Spleen (tissue), 11 donors: ENCODE results near the gene HLCS. TPM values are rescaled to one million over a fixed set of nuclear protein-coding genes. Genes with fewer than 3 reads are reported as not detected.
A peak's percentile ranks its signal among the peaks of the same experiment; 100 is the strongest.
"Not testable (repeated sequence)": the region's sequence is repeated elsewhere in the genome, so short reads cannot be mapped to it uniquely, and the experiment has no call there.

Source experiments
- DNase-seq: peaks from one replicate; pipeline ENCODE4 v3.0.0-alpha.2; 2020
- H3K27ac ChIP-seq, 8 donors: fragments of 200-600 bp; sonication (generic) in 7 of 8; 1 replicate in 4 of 8; 2 replicates in 4 of 8; pipeline versions ENCODE4 v1.5.0 to v1.8.0; 2016 to 2021; ENCODE audit warnings: inconsistent platforms in 4 of 8, mild to moderate bottlenecking in 4 of 8, moderate library complexity in 1 of 8
- H3K27me3 ChIP-seq, 7 donors: fragments of 200-600 bp; sonication (generic) in 6 of 7; replicated peaks in 1 of 7; 1 replicate in 4 of 7; 2 replicates in 3 of 7; pipeline versions ENCODE4 v1.5.0 to v1.8.0; 2016 to 2021; ENCODE audit warnings: inconsistent platforms in 3 of 7, mild to moderate bottlenecking in 1 of 7
- H3K36me3 ChIP-seq, 6 donors: fragments of 200-600 bp; sonication (generic) in 5 of 6; 1 replicate in 4 of 6; 2 replicates in 2 of 6; pipeline versions ENCODE4 v1.5.0 to v1.8.0; 2016 to 2021; ENCODE audit warnings: inconsistent platforms in 2 of 6
- H3K4me1 ChIP-seq, 6 donors: fragments of 200-600 bp; sonication (generic) in 5 of 6; 1 replicate in 3 of 6; 2 replicates in 3 of 6; pipeline versions ENCODE4 v1.5.0 to v1.8.0; 2016 to 2021; ENCODE audit warnings: inconsistent platforms in 3 of 6
- H3K4me3 ChIP-seq, 8 donors: fragments of 200-600 bp; sonication (generic) in 7 of 8; 1 replicate in 4 of 8; 2 replicates in 4 of 8; pipeline versions ENCODE4 v1.5.0 to v1.8.0; 2016 to 2021; ENCODE audit warnings: inconsistent platforms in 4 of 8, mild to moderate bottlenecking in 4 of 8, moderate library complexity in 2 of 8
- H3K9me3 ChIP-seq, 8 donors: fragments of 200-600 bp; sonication (generic) in 7 of 8; 1 replicate in 4 of 8; 2 replicates in 4 of 8; pipeline versions ENCODE4 v1.5.0 to v1.8.0; 2016 to 2021; ENCODE audit warnings: inconsistent platforms in 4 of 8
- CTCF ChIP-seq, 11 experiments: fragments of 200-600 bp in 7 of 11; fragments of 450-650 bp in 4 of 11; sonication (generic) in 4 of 11; IDR thresholded peaks in 8 of 11; conservative IDR thresholded peaks in 3 of 11; 1 replicate in 7 of 11; 2 replicates in 4 of 11; pipeline versions ENCODE4 v1.4.0 to v1.8.0; 2016 to 2021; ENCODE audit warnings: antibody characterized with exemption in 11 of 11, inconsistent platforms in 4 of 11, mild to moderate bottlenecking in 1 of 11
- POLR2A ChIP-seq, 3 donors: fragments of 450-650 bp; IDR thresholded peaks; one replicate each; pipeline ENCODE4 v1.5.1; 2017; ENCODE audit warnings: antibody characterized with exemption in 3 of 3, mild to moderate bottlenecking in 1 of 3
- POLR2AphosphoS5 ChIP-seq, 3 donors: sonication (generic); formaldehyde crosslinking; IDR thresholded peaks; one replicate each; pipeline ENCODE4 v1.5.1; 2017; ENCODE audit warnings: antibody characterized with exemption in 3 of 3
- WGBS, 5 donors: extraction: QIAGEN DNeasy Blood & Tissue Kit in 3 of 5; methylation state at CpG; one replicate each; pipeline versions ENCODE4 v1.1.5 to v1.1.7; 2013 to 2018; 5-methylcytosine and 5-hydroxymethylcytosine counted together
- intact Hi-C: fragments of 100-400 bp; cut with DNase I; formaldehyde crosslinking; loops from one replicate; pipeline ENCODE4 v1.15.0; 2023; ENCODE audit warnings: low total_unique reads
- polyA plus RNA-seq, 3 donors: library from polyadenylated mRNA; stranded (reverse); fragments of 200-250 nt; gene quantifications; one replicate each; pipeline ENCODE4 v1.2.1, GENCODE V29; 2013
- total RNA-seq, 7 donors: library from RNA; depleted of rRNA in 3 of 7; stranded (reverse); fragments of >200 nt in 3 of 7; fragmentation: NEBNext Ultra II Directional in 4 of 7; extraction: Animal tissue kit (Norgen Biotek cat#: 25700) in 4 of 7; gene quantifications; one replicate each; pipeline versions ENCODE4 v1.1.0 to v1.2.1, GENCODE V29; 2016 to 2021
- donor health status: healthy with polysubstance abuse.
- donor health status: DM: no; HTN: no; CAD: no; lungs with moderate emphysema.
- donor health status: DM: no; HTN: no; CAD: no.
- donor health status: Bipolar disorder and iron deficiency.
- donor health status: healthy.
- donor health status: DM: no; HTN: no; CAD: no.
- donor health status: DM: yes; HTN: yes; CAD: no.

Gene HLCS
- total and polyA plus RNA-seq, 10 donors: 1.7 to 22.8 (median 16.3) TPM

DNA sequence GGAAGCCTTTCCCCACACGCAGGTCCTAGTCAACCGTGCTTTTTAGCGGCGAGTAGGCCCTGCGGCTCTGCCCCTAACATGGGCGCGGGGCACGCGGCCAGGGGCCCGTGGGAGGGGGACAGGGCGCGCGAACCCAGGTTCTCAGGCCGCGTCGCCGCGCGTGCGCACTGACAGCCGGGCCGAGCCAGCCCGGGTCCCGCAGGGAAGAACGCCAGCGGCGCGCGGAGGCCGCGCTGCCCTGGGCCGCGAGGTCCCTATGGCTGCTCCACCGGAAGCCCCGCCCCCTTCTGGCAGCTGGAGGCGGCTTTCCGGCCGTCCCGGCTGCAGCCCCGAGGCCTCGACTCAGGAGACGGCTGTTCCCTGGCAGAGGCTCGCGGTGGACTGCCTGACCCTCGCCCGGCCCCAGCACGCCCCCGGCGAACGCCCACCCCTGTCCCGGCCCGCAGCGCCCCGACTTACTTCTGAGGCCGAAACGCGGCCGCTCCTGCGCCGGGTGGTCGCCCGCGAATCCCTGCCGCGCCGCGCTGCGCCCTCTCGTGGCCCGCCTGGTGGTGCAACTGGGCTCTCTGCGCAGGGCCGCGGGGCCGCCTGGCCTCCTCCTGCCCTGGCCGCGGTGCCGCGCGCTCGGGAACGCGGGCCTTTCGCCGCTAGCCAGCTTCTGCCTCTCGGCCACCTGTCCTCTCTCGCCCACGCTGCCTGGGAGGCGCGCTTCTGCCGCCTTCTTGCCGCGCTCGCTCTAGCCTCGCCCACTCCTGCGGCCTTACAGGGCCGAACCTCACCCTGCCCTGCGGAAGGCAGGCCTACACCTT lies 23.4 kb upstream of the HLCS start:
- H3K9me3 ChIP-seq: peaks cover 0 to 5% (median 0%) of the 10 kb centered on the region in 8 donors
- intact Hi-C loops: no loop called here
- H3K4me3 ChIP-seq: peak overlapping the region; percentile 53 to 80 (median 66)

GRCh38 chr21:36989199-36989698 lies 22.8 kb upstream of the HLCS start:
- WGBS, 5 donors: 45 to 49% (median 47%) methylated on average over 22 of the region's 22 CpGs
- H3K27me3 ChIP-seq, intact Hi-C loops, DNase-seq, H3K36me3 ChIP-seq, H3K9me3 ChIP-seq: not testable (repeated sequence)
- Histone ChIP-seq H3K4me3 (peak overlapping the region; percentile 53 to 80 (median 66)), H3K27ac (peak overlapping the region; percentile 76 to 94 (median 92)), H3K4me1 (peaks cover 0 to 12% (median 4%) of the 10 kb centered on the region in 6 donors)

More for the DNA sequence above, 23.4 kb upstream of the HLCS start:
- peaks cover 0 to 12% (median 4%) of the 10 kb centered on the region in 6 donors for H3K4me1 ChIP-seq
- TF ChIP-seq POLR2AphosphoS5 (IDR thresholded peaks at IDR 0.05) (peak; percentile 63 to 83 (median 78)), CTCF (IDR thresholded peaks at IDR 0.05 in 8 of 11, conservative IDR thresholded peaks at IDR 0.05 in 3 of 11) (peak; percentile 37 to 99 (median 91)), POLR2A (IDR thresholded peaks at IDR 0.05) (no peak)
- WGBS, 5 donors: 4 to 14% (median 6%) methylated on average over 36 to 97 of the region's 97 CpGs
- H3K27me3 ChIP-seq: peaks cover 0 to 11% (median 0%) of the 10 kb centered on the region in 7 donors
- DNase-seq: peak; percentile 97
- peak overlapping the region; percentile 76 to 94 (median 92) for H3K27ac ChIP-seq
- no peaks in the 10 kb centered on the region for H3K36me3 ChIP-seq

DNA sequence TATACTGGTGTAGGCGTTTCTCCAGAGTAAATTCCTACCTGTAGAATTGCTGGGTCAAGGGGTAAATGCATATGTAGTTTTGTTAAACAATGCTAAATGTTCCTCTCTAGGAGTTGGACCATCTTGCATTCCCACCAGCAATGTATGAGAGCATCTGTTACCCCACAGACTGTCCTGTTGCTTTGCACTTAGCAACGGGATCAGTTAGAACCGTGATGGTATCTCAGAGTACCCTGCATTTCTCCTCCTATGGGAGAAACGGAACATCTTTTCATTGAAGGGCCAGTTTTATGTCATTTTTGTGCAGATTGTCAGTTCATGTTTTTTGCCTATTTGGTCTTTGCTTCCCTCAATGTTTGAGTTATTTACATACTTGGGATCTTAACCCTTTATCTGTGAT lies 22.1 kb upstream of the HLCS start:
- Histone ChIP-seq H3K27ac (no peak overlapping the region), H3K36me3 (no peaks in the 10 kb centered on the region), H3K9me3 (no peaks in the 10 kb centered on the region), H3K27me3 (no peaks in the 10 kb centered on the region), H3K4me1 (peaks cover 0 to 12% (median 4%) of the 10 kb centered on the region in 6 donors), H3K4me3 (no peak overlapping the region)
- intact Hi-C loops: no loop called here
- WGBS, 5 donors: 86 to 96% (median 90%) methylated on average over 4 of the region's 4 CpGs
- DNase-seq: no peak
- TF ChIP-seq POLR2AphosphoS5 (IDR thresholded peaks at IDR 0.05) (no peak), CTCF (IDR thresholded peaks at IDR 0.05 in 8 of 11, conservative IDR thresholded peaks at IDR 0.05 in 3 of 11) (no peak), POLR2A (IDR thresholded peaks at IDR 0.05) (no peak)

DNA sequence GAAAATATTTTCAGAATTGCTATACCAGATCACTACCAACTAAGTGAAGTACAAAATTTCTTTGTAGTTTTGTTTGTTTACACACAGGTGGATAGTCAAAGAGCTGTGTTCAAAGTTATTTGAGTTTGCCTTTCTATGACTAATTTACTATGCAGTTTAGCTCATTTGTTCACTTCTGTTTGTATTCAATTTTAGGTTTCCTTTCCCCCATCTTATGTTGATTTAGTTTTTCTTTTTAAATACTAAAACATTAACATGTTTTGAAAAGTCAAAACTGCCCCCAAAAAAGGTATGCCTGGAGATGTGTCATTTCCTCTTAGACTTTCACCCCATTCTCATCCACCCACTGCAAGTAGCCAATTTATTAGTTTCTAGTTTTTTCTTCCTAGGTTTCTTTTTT lies 21.4 kb upstream of the HLCS start:
- no peak for TF ChIP-seq POLR2A (IDR thresholded peaks at IDR 0.05)
- TF ChIP-seq POLR2AphosphoS5 (IDR thresholded peaks at IDR 0.05): no peak
- no peak for TF ChIP-seq CTCF (IDR thresholded peaks at IDR 0.05 in 8 of 11, conservative IDR thresholded peaks at IDR 0.05 in 3 of 11)
- peaks cover 0 to 12% (median 4%) of the 10 kb centered on the region in 6 donors for H3K4me1 ChIP-seq
- H3K36me3 ChIP-seq: no peaks in the 10 kb centered on the region
- no peaks in the 10 kb centered on the region for H3K9me3 ChIP-seq
- intact Hi-C loops: no loop called here
- H3K27ac ChIP-seq: no peak overlapping the region
- no peaks in the 10 kb centered on the region for H3K27me3 ChIP-seq
- H3K4me3 ChIP-seq: no peak overlapping the region
- no peak for DNase-seq
